Heart right ventricle (tissue), 16 donors: ENCODE data around the gene MAB21L4. TPM values are rescaled to one million over a fixed set of nuclear protein-coding genes. Genes with fewer than 3 reads are reported as not detected.
A peak's percentile ranks its signal among the peaks of the same experiment; 100 is the strongest.

Source experiments
- ATAC-seq, 8 donors: fragments of 200-7000 bp; cut with Tn5 transposase; one replicate each; pipeline ENCODE4 v1.9.1; 2020; ENCODE audit warnings: mild to moderate bottlenecking in 8 of 8, moderate library complexity in 8 of 8, moderate number of reproducible peaks in 1 of 8
- DNase-seq, 2 donors: peaks; one replicate each; pipeline ENCODE4 v3.0.0-alpha.2; 2020
- H3K27ac ChIP-seq, 10 donors: fragments of 200-600 bp; sonication (generic) in 2 of 10; one replicate each; pipeline versions ENCODE4 v1.5.0 to v1.8.0; 2020 to 2022; ENCODE audit warnings: mild to moderate bottlenecking in 3 of 10
- H3K27me3 ChIP-seq, 7 donors: fragments of 200-600 bp; one replicate each; pipeline ENCODE4 v1.8.0; 2021 to 2022; ENCODE audit warnings: mild to moderate bottlenecking in 2 of 7
- H3K36me3 ChIP-seq, 9 donors: fragments of 200-600 bp; sonication (generic) in 1 of 9; one replicate each; pipeline versions ENCODE4 v1.5.0 to v1.8.0; 2020 to 2022; ENCODE audit warnings: mild to moderate bottlenecking in 2 of 9
- H3K4me1 ChIP-seq, 9 donors: fragments of 200-600 bp; sonication (generic) in 1 of 9; one replicate each; pipeline versions ENCODE4 v1.5.0 to v1.8.0; 2020 to 2022; ENCODE audit warnings: mild to moderate bottlenecking in 4 of 9
- H3K4me3 ChIP-seq, 10 donors: fragments of 200-600 bp; sonication (generic) in 2 of 10; one replicate each; pipeline versions ENCODE4 v1.5.0 to v1.8.0; 2020 to 2022; ENCODE audit warnings: mild to moderate bottlenecking in 7 of 10, moderate library complexity in 2 of 10
- H3K9me3 ChIP-seq, 11 donors: fragments of 200-600 bp in 10 of 11; sonication (generic) in 2 of 11; one replicate each; pipeline versions ENCODE4 v1.5.0 to v1.8.0; 2013 to 2022; ENCODE audit warnings: mild to moderate bottlenecking in 2 of 11, control low read depth in 1 of 11, moderate library complexity in 1 of 11
- WGBS, 2 donors: extraction: QIAGEN DNeasy Blood & Tissue Kit; methylation state at CpG; one replicate each; pipeline ENCODE4 v1.1.7; 2013; ENCODE audit warnings: inconsistent platforms in 1 of 2; 5-methylcytosine and 5-hydroxymethylcytosine counted together
- intact Hi-C, 10 donors: fragments of 100-400 bp; cut with DNase I; formaldehyde crosslinking; loops; one replicate each; pipeline versions ENCODE4 v1.11.1 to v1.14.2; 2022
- polyA plus RNA-seq, 2 donors: library from polyadenylated mRNA; stranded (reverse); fragments of 200-250 nt; gene quantifications; one replicate each; pipeline ENCODE4 v1.2.3, GENCODE V29; 2013
- total RNA-seq, 10 donors: library from RNA; stranded (reverse); fragmentation: NEBNext Ultra II Directional in 3 of 10; extraction: Animal tissue kit (Norgen Biotek cat#: 25700) in 3 of 10; gene quantifications; one replicate each; pipeline versions ENCODE4 v1.2.1 to v1.2.4, GENCODE V29; 2021 to 2023
- TF ChIP-seq, protein P1 (sequence below), 9 donors: fragments of 200-600 bp; sonication (generic) in 2 of 9; IDR thresholded peaks; one replicate each; pipeline versions ENCODE4 v1.5.0 to v1.8.0; 2021 to 2022; ENCODE audit warnings: antibody characterized with exemption in 9 of 9, mild to moderate bottlenecking in 5 of 9, moderate library complexity in 1 of 9
- donor health status: Arrhythmogenic right ventricular cardiomyopathy.
- donor health status: ischemic (EF 13 %, LVEDD 7.1; RV severe dilation, severe dysfunction).
- donor health status: healthy with polysubstance abuse.
- donor health status: DM: no; HTN: yes; CAD: no.
- donor health status: DM: no; HTN: no; CAD: no.
- donor health status: ischemic (EF 25% LVEDD 6.9; RV normal size, moderate dysfunction).
- donor health status: ischemic (EF 25% LVEDD 5.7; RV mildly dilated, moderate dysfunction).
- donor health status: healthy.
- donor health status: DM: yes; HTN: yes; CAD: no.
- donor health status: Ischemic cardiomyopathy.
- donor health status: ischemic (EF 35%, LVEDD 5.7; RV mildly dilated, moderate dysfunction).
- donor health status: nonischemic (EF 11% LVEDD 7.7; RV severe dilation, severe dysfunction).
- donor health status: DM: yes; HTN: yes; CAD: no.
- donor health status: PGD.
- donor health status: ischemic (EF 29% LVEDD 5.4; RV normal size, mild dysfunction).
- donor health status: nonischemic (EF 23%, LVEDD 6.1; RV moderate dilation, normal function).

MAB21L4 gene
- total and polyA plus RNA-seq, 12 donors = 0.06 to 0.32 (median 0.29) TPM; not detected in 9

DNA sequence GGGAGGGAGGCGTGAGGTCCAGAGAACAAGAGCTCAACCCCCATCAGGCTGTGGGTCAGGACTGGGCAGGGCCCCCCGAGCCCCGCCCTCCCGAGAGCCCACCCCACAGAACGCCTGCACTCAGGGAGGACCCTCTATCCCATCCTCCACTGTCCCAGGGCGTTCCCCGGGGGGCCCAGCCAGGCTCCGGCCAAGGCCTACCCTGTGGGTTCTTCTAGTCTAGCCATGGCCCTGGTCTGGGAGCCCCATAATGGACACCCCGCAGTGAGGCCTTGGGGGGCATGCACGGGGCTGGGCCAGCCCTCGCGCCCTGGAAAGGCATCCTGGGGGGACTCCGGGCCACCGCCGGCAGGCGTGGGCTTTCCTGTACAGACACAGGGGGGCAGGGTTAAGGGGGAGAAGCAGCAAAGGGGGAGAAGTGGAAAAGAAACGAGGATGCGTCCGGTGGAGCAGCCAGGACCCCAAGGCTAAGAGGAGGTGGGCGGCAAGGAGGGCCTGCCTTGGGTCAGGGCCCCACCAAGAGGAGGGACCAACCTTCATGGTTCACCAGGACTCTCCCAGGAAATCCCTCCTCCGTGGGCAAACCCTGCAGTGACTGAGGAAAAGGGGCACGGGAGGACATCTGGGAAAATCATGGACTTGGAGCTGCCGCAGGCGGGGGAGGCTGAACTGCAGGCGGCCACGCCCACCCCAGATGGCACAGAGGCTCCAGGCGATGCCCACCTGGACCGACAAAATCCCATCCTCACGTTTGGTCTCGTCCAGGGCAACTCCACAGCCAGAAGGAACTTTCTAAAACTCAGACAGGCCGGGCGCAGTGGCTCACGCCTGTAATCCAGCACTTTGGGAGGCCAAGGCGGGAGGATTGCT lies 7.5 kb upstream of the MAB21L4 start:
- TF ChIP-seq, protein P1, sequence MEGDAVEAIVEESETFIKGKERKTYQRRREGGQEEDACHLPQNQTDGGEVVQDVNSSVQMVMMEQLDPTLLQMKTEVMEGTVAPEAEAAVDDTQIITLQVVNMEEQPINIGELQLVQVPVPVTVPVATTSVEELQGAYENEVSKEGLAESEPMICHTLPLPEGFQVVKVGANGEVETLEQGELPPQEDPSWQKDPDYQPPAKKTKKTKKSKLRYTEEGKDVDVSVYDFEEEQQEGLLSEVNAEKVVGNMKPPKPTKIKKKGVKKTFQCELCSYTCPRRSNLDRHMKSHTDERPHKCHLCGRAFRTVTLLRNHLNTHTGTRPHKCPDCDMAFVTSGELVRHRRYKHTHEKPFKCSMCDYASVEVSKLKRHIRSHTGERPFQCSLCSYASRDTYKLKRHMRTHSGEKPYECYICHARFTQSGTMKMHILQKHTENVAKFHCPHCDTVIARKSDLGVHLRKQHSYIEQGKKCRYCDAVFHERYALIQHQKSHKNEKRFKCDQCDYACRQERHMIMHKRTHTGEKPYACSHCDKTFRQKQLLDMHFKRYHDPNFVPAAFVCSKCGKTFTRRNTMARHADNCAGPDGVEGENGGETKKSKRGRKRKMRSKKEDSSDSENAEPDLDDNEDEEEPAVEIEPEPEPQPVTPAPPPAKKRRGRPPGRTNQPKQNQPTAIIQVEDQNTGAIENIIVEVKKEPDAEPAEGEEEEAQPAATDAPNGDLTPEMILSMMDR (IDR thresholded peaks at IDR 0.05) = no peak
- Histone ChIP-seq H3K27ac (no peak overlapping the region), H3K4me1 (peaks cover 0 to 33% (median 12%) of the 10 kb centered on the region in 9 donors), H3K36me3 (no peaks in the 10 kb centered on the region), H3K27me3 (peaks cover 0 to 12% (median 0%) of the 10 kb centered on the region in 7 donors), H3K4me3 (no peak overlapping the region), H3K9me3 (peaks cover 0 to 15% (median 0%) of the 10 kb centered on the region in 11 donors)
- DNase-seq (peak in 1 of 2 donors; percentile 8), ATAC-seq (no peak)
- intact Hi-C loops = no loop called here
- WGBS, 2 donors = 86% methylated on average over 32 to 34 of the region's 34 CpGs

DNA sequence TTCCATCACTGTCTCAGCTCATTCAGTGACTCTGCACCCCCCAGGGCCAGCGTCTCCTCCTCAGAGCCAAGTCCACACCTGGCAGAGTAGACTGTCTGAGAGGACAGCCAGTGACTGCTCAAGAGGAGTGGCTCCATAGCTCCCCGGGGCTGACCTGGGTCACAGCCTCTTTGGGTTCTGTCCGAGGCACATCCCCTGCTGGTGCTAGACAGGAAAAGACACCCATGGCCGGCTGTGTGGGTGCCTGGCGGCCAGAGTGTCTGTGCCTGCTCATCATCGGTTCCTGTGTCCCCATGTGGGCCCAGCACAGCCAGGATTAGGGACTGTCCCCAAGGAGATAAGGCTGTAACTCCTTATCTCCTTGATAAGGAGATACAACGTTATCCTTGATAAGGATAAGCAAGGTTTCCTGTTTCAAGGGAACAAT lies 6.7 kb upstream of the MAB21L4 start:
- WGBS, 2 donors = 10 to 13% methylated on average over 7 of the region's 7 CpGs
- ATAC-seq = no peak

DNA sequence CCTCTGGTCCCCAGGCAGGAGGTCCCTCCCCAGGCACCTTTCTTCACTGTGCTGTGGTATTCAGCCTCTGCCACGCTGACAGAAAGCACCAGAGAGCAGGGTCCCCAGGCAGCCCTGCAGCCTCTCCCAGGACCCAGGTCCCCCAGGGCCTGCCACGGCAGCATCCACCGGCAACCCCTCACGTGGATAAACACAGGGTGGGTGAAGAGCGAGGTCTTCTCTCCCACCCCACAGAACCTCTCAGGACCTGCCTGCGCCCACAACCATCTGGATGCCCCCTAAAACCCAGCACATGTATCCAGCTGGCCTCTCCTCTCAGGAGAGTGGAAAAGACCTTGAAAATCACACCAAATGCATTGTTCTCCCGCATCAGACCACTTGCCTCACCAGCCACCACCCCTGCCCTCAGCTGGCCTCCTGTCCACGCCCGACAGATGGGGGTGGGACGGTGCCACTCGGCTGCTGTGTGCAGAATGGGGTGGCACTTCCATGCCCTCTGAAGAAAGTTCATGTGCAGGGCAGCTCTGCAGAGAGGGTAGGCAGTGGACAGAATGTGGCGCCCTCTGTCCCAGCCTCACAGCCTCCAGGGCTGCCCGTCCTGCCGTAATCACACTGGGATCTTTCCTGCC lies 6.1 kb upstream of the MAB21L4 start:
- Histone ChIP-seq H3K36me3 (no peaks in the 10 kb centered on the region), H3K4me1 (peaks cover 9 to 46% (median 25%) of the 10 kb centered on the region in 9 donors), H3K4me3 (no peak overlapping the region), H3K27ac (no peak overlapping the region), H3K9me3 (peaks cover 0 to 15% (median 0%) of the 10 kb centered on the region in 11 donors), H3K27me3 (peaks cover 0 to 11% (median 0%) of the 10 kb centered on the region in 7 donors)
- intact Hi-C loops = no loop called here
- ATAC-seq = no peak
- DNase-seq = no peak
- 69 to 72% methylated on average over 14 of the region's 14 CpGs for WGBS, 2 donors
- TF ChIP-seq, protein P1 (IDR thresholded peaks at IDR 0.05) = no peak

More for the DNA sequence above, 6.7 kb upstream of the MAB21L4 start:
- Histone ChIP-seq H3K27ac (no peak overlapping the region), H3K9me3 (peaks cover 0 to 15% (median 0%) of the 10 kb centered on the region in 11 donors), H3K36me3 (no peaks in the 10 kb centered on the region), H3K4me3 (no peak overlapping the region), H3K27me3 (peaks cover 0 to 12% (median 0%) of the 10 kb centered on the region in 7 donors), H3K4me1 (peaks cover 6 to 41% (median 20%) of the 10 kb centered on the region in 9 donors)
- intact Hi-C loops = no loop called here
- no peak for DNase-seq
- TF ChIP-seq, protein P1 (IDR thresholded peaks at IDR 0.05) = no peak

DNA sequence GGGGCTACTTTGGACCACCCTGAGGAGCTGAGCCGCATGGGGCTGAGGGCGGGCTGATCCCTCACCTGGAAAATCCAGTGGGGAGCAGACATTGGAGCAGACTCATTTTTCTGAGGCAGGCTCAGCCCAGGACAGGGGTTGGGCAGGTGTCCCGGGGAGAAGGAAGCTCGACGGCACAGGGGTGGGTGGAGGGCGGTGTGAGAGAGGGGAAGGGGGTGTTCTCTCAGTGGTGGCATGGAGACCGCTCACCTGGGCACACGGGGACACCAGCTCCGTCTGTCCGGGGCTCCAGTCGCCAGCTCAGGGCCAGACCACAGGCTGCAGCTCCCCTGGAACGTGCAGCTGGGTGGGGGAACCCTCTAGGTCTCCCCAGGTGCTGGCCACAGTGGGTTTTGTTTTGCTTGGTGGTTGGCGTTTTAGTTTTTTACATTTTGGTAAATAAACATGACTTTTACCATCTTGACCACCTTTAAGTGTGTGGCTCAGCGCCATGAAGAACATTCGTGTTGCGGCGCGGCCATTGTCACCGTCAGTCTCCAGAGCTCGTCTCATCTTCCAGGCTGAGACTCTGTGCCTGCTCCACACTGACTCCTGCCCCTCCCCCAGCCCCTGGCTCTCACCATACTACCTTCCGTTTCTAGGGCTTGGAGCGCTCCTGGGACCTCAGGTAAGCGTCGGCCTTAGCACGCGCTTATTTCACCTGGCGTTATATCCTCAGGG lies 4.3 kb upstream of the MAB21L4 start:
- Histone ChIP-seq H3K27me3 (peaks cover 0 to 10% (median 0%) of the 10 kb centered on the region in 7 donors), H3K4me3 (no peak overlapping the region), H3K4me1 (peaks cover 9 to 44% (median 25%) of the 10 kb centered on the region in 9 donors), H3K36me3 (no peaks in the 10 kb centered on the region), H3K27ac (no peak overlapping the region), H3K9me3 (peaks cover 0 to 15% (median 0%) of the 10 kb centered on the region in 11 donors)
- no peak for ATAC-seq
- 87 to 88% methylated on average over 27 of the region's 27 CpGs for WGBS, 2 donors
- DNase-seq = peak in 1 of 2 donors; percentile 4
- TF ChIP-seq, protein P1 (IDR thresholded peaks at IDR 0.05) = no peak
- intact Hi-C loops = no loop called here
